Hepatocyte (in vitro differentiated cells): Measurements from ENCODE around the gene ABCC9. TPM values are rescaled to one million over a fixed set of nuclear protein-coding genes. Genes with fewer than 3 reads are reported as not detected.
"Not testable (repeated sequence)": the region's sequence is repeated elsewhere in the genome, so short reads cannot be mapped to it uniquely, and the experiment has no call there.

Experiments used
- DNase-seq: peaks from one replicate; pipeline ENCODE4 v3.0.0-alpha.2; 2016; ENCODE audit warnings: low spot score
- H2AFZ ChIP-seq: fragments of 200-600 bp; sonication (generic); 2 replicates; pipeline ENCODE4 v1.6.0; 2016; ENCODE audit warnings: antibody characterized with exemption, mild to moderate bottlenecking
- H3K27ac ChIP-seq: fragments of 200-600 bp; sonication (generic); 2 replicates; pipeline ENCODE4 v1.5.1; 2016; ENCODE audit warnings: mild to moderate bottlenecking
- H3K27me3 ChIP-seq: fragments of 200-600 bp; sonication (generic); 2 replicates; pipeline ENCODE4 v1.6.1; 2016
- H3K36me3 ChIP-seq: fragments of 200-600 bp; sonication (generic); replicated peaks from 2 replicates; pipeline ENCODE4 v1.5.1; 2016; ENCODE audit warnings: low read depth; ENCODE audit not compliant: insufficient read depth
- H3K4me1 ChIP-seq: fragments of 200-600 bp; sonication (generic); 2 replicates; pipeline ENCODE4 v1.5.1; 2016; ENCODE audit warnings: mild to moderate bottlenecking, moderate library complexity; ENCODE audit not compliant: insufficient read depth
- H3K4me2 ChIP-seq: fragments of 200-600 bp; sonication (generic); 2 replicates; pipeline ENCODE4 v1.6.0; 2016
- H3K4me3 ChIP-seq: fragments of 200-600 bp; sonication (generic); 2 replicates; pipeline ENCODE4 v1.5.1; 2016; ENCODE audit warnings: mild to moderate bottlenecking
- H3K79me2 ChIP-seq: fragments of 200-600 bp; sonication (generic); 2 replicates; pipeline ENCODE4 v1.6.0; 2017; ENCODE audit warnings: mild to moderate bottlenecking
- H3K9me2 ChIP-seq: fragments of 200-600 bp; sonication (generic); replicated peaks from 2 replicates; pipeline ENCODE4 v1.6.0; 2017; ENCODE audit warnings: mild to moderate bottlenecking; ENCODE audit not compliant: insufficient read depth
- H3K9me3 ChIP-seq: fragments of 200-600 bp; sonication (generic); 2 replicates; pipeline ENCODE4 v1.5.1; 2016; ENCODE audit warnings: low read depth, mild to moderate bottlenecking
- H4K20me1 ChIP-seq: fragments of 200-600 bp; sonication (generic); 2 replicates; pipeline ENCODE4 v1.6.0; 2016; ENCODE audit warnings: mild to moderate bottlenecking; ENCODE audit not compliant: insufficient read depth, poor library complexity, severe bottlenecking
- CTCF ChIP-seq: fragments of 200-600 bp; sonication (generic); IDR thresholded peaks from 2 replicates; pipeline ENCODE4 v1.5.1; 2016; ENCODE audit warnings: antibody characterized with exemption, mild to moderate bottlenecking; ENCODE audit not compliant: poor library complexity
- EZH2 ChIP-seq: fragments of 200-600 bp; sonication (generic); IDR thresholded peaks from 2 replicates; pipeline ENCODE4 v1.6.1; 2016; ENCODE audit warnings: antibody characterized with exemption, mild to moderate bottlenecking, borderline replicate concordance
- EZH2phosphoT487 ChIP-seq: fragments of 200-600 bp; sonication (generic); IDR thresholded peaks from one replicate; pipeline ENCODE4 v1.6.1; 2018; ENCODE audit warnings: antibody characterized with exemption, mild to moderate bottlenecking, low read depth, moderate library complexity; ENCODE audit not compliant: unreplicated experiment, severe bottlenecking
- WGBS: methylation state at CpG from one replicate; pipeline ENCODE4 v1.1.6; 2016; ENCODE audit warnings: low lambda C conversion rate; ENCODE audit errors: missing lambda C conversion rate; 5-methylcytosine and 5-hydroxymethylcytosine counted together
- polyA plus RNA-seq: library from polyadenylated mRNA; unstranded; fragments of >200 nt; fragmentation: Nextera tagmentation; extraction: Ambion mirVana; gene quantifications from 2 replicates; pipeline ENCODE4 v1.2.1, GENCODE V29; 2016
- total RNA-seq: library from RNA; depleted of rRNA; stranded (reverse); fragments of >200 nt; gene quantifications from 2 replicates; pipeline ENCODE4 v1.2.3, GENCODE V29; 2014

ABCC9 gene
- total and polyA plus RNA-seq, 2 experiments from 2014 or later: 0.68 to 10.0 TPM

GRCh38 chr12:21814327-21814726 lies 126.9 kb downstream of the ABCC9 start:
- 67% methylated on average over 2 of the region's 2 CpGs for WGBS
- H3K4me3 ChIP-seq: no peak overlapping the region
- DNase-seq: no peak
- TF ChIP-seq CTCF (no peak), EZH2 (no peak), EZH2phosphoT487 (no peak)
- no peak overlapping the region for H3K4me2 ChIP-seq
- H3K9me2 ChIP-seq: no peaks in the 10 kb centered on the region
- H3K27me3 ChIP-seq: no peaks in the 10 kb centered on the region
- no peaks in the 10 kb centered on the region for H3K79me2 ChIP-seq
- H4K20me1 ChIP-seq: no peaks in the 10 kb centered on the region
- H3K4me1 ChIP-seq: peaks cover 8% of the 10 kb centered on the region
- H3K9me3 ChIP-seq: no peaks in the 10 kb centered on the region
- H2AFZ ChIP-seq: no peak overlapping the region
- no peaks in the 10 kb centered on the region for H3K36me3 ChIP-seq
- H3K27ac ChIP-seq: no peak overlapping the region

GRCh38 chr12:21813751-21814150 lies 127.5 kb downstream of the ABCC9 start:
- H3K9me3 ChIP-seq: no peaks in the 10 kb centered on the region
- no peaks in the 10 kb centered on the region for H4K20me1 ChIP-seq
- 77% methylated on average over 3 of the region's 3 CpGs for WGBS
- H3K79me2 ChIP-seq: no peaks in the 10 kb centered on the region
- TF ChIP-seq EZH2phosphoT487 (no peak), CTCF (no peak)
- H3K36me3 ChIP-seq: no peaks in the 10 kb centered on the region
- no peak overlapping the region for H3K4me2 ChIP-seq
- no peak overlapping the region for H3K27ac ChIP-seq
- no peaks in the 10 kb centered on the region for H3K9me2 ChIP-seq
- H3K27me3 ChIP-seq: no peaks in the 10 kb centered on the region
- no peak for DNase-seq
- no peak overlapping the region for H2AFZ ChIP-seq
- H3K4me1 ChIP-seq: peaks cover 4% of the 10 kb centered on the region
- no peak overlapping the region for H3K4me3 ChIP-seq

- TF ChIP-seq EZH2 (no peak), EZH2phosphoT487 (no peak), CTCF (no peak)
- DNase-seq: no peak
- H2AFZ ChIP-seq: no peak overlapping the region
These were observed 128.1 kb downstream of the ABCC9 start for GRCh38 chr12:21813125-21813524.

GRCh38 chr12:21812340-21812739 lies 128.9 kb downstream of the ABCC9 start:
- H3K36me3 ChIP-seq, H3K27me3 ChIP-seq, H3K4me1 ChIP-seq, H3K79me2 ChIP-seq, H3K27ac ChIP-seq, H3K4me3 ChIP-seq, H2AFZ ChIP-seq, H4K20me1 ChIP-seq, H3K9me2 ChIP-seq, H3K4me2 ChIP-seq, H3K9me3 ChIP-seq, DNase-seq: not testable (repeated sequence)
- 94% methylated on average over 2 of the region's 2 CpGs for WGBS

More at GRCh38 chr12:21813125-21813524, 128.1 kb downstream of the ABCC9 start:
- Histone ChIP-seq H3K36me3 (no peaks in the 10 kb centered on the region), H3K9me2 (no peaks in the 10 kb centered on the region), H3K27ac (no peak overlapping the region), H3K27me3 (no peaks in the 10 kb centered on the region), H3K79me2 (no peaks in the 10 kb centered on the region), H3K9me3 (no peaks in the 10 kb centered on the region), H3K4me2 (no peak overlapping the region), H4K20me1 (no peaks in the 10 kb centered on the region), H3K4me1 (no peaks in the 10 kb centered on the region), H3K4me3 (no peak overlapping the region)
